ENCODE measurements around the gene LRP4.

GRCh38 chr11:46846510-46846830 lies 71.9 kb downstream of the LRP4 start:
- TF ChIP-seq, protein P1, sequence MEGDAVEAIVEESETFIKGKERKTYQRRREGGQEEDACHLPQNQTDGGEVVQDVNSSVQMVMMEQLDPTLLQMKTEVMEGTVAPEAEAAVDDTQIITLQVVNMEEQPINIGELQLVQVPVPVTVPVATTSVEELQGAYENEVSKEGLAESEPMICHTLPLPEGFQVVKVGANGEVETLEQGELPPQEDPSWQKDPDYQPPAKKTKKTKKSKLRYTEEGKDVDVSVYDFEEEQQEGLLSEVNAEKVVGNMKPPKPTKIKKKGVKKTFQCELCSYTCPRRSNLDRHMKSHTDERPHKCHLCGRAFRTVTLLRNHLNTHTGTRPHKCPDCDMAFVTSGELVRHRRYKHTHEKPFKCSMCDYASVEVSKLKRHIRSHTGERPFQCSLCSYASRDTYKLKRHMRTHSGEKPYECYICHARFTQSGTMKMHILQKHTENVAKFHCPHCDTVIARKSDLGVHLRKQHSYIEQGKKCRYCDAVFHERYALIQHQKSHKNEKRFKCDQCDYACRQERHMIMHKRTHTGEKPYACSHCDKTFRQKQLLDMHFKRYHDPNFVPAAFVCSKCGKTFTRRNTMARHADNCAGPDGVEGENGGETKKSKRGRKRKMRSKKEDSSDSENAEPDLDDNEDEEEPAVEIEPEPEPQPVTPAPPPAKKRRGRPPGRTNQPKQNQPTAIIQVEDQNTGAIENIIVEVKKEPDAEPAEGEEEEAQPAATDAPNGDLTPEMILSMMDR (optimal IDR thresholded peaks at IDR 0.05 in 1 of 3, IDR thresholded peaks at IDR 0.05 in 1 of 3, conservative IDR thresholded peaks at IDR 0.05 in 1 of 3; ENCODE audit: extremely low read depth in 1 of 3, insufficient read depth in 2 of 3, low read length in 3 of 3): no peak
- TF ChIP-seq EZH2 (IDR thresholded peaks at IDR 0.05; ENCODE audit: low read length): no peak

All from keratinocyte (primary cell).